ENCODE data around the gene PLPP3.

The PLPP3 gene

GRCh38 chr1:56506951-56507491 is 72.3 kb downstream of the PLPP3 start:
- in situ Hi-C loops (cut with HindIII; ENCODE audit: low sequenced_read_pairs), result no loop called here
- DNase-seq (ENCODE audit: low read depth, low spot score), result no peak
- TF ChIP-seq CTCF (IDR thresholded peaks at IDR 0.05; ENCODE audit: low read depth, low read length), result no peak
- no peak overlapping the region for H3K4me3 ChIP-seq (ENCODE audit: low read depth, low read length)

GRCh38 chr1:56505792-56506743 is 73.3 kb downstream of the PLPP3 start:
- H3K4me3 ChIP-seq (ENCODE audit: low read depth, low read length), result no peak overlapping the region
- in situ Hi-C loops (cut with HindIII; ENCODE audit: low sequenced_read_pairs), result no loop called here
- TF ChIP-seq CTCF (IDR thresholded peaks at IDR 0.05; ENCODE audit: low read depth, low read length), result no peak
- no peak for DNase-seq (ENCODE audit: low read depth, low spot score)

- in situ Hi-C loops (cut with HindIII; ENCODE audit: low sequenced_read_pairs), result no loop called here
- no peak overlapping the region for H3K4me3 ChIP-seq (ENCODE audit: low read depth, low read length)
- DNase-seq (ENCODE audit: low read depth, low spot score), result peak; percentile 55
- peak; percentile 4 for TF ChIP-seq CTCF (IDR thresholded peaks at IDR 0.05; ENCODE audit: low read depth, low read length)
Observed at GRCh38 chr1:56502700-56503245, 76.6 kb downstream of the PLPP3 start.

- DNase-seq (ENCODE audit: low read depth, low spot score), result no peak
- no peak overlapping the region for H3K4me3 ChIP-seq (ENCODE audit: low read depth, low read length)
- in situ Hi-C loops (cut with HindIII; ENCODE audit: low sequenced_read_pairs), result no loop called here
- no peak for TF ChIP-seq CTCF (IDR thresholded peaks at IDR 0.05; ENCODE audit: low read depth, low read length)
Observed at GRCh38 chr1:56501888-56502287, 77.5 kb downstream of the PLPP3 start.

- TF ChIP-seq CTCF (IDR thresholded peaks at IDR 0.05; ENCODE audit: low read depth, low read length), result no peak
- H3K4me3 ChIP-seq (ENCODE audit: low read depth, low read length), result no peak overlapping the region
- DNase-seq (ENCODE audit: low read depth, low spot score), result no peak
- in situ Hi-C loops (cut with HindIII; ENCODE audit: low sequenced_read_pairs), result no loop called here
Observed at GRCh38 chr1:56501426-56501825, 77.9 kb downstream of the PLPP3 start.

GRCh38 chr1:56496821-56497772 is 82.3 kb downstream of the PLPP3 start:
- no peak for TF ChIP-seq CTCF (IDR thresholded peaks at IDR 0.05; ENCODE audit: low read depth, low read length)
- no peak overlapping the region for H3K4me3 ChIP-seq (ENCODE audit: low read depth, low read length)
- no peak for DNase-seq (ENCODE audit: low read depth, low spot score)
- in situ Hi-C loops (cut with HindIII; ENCODE audit: low sequenced_read_pairs), result no loop called here
